Activated CD4-positive, alpha-beta T cell treated with anti-CD3 and anti-CD28 coated beads, Interleukin-2, amount 50 U/mL, for 24 hours (primary cell): ENCODE results near the gene LRMDA.
"Not testable (repeated sequence)": the region's sequence is repeated elsewhere in the genome, so short reads cannot be mapped to it uniquely, and the experiment has no call there.

Source experiments
- DNase-seq, 2 donors: peaks; one replicate each; pipeline ENCODE4 v3.0.0-alpha.2; 2020; ENCODE audit warnings: low read depth in 1 of 2, low spot score in 1 of 2

LRMDA gene

GRCh38 chr10:76509446-76509845 lies 1078.0 kb downstream of the LRMDA start:
- DNase-seq, result no peak

- no peak for DNase-seq
These were observed 1082.9 kb downstream of the LRMDA start for GRCh38 chr10:76514321-76514720.

GRCh38 chr10:76514869-76515268 lies 1083.4 kb downstream of the LRMDA start:
- DNase-seq, result no peak

- DNase-seq, result no peak
These were observed 1091.1 kb downstream of the LRMDA start for GRCh38 chr10:76522547-76522946.

- DNase-seq, result no peak
These were observed 1091.8 kb downstream of the LRMDA start for GRCh38 chr10:76523246-76523645.

- DNase-seq, result no peak
These were observed 1092.4 kb downstream of the LRMDA start for GRCh38 chr10:76523791-76524351.

- DNase-seq, result not testable (repeated sequence)
These were observed 1095.4 kb downstream of the LRMDA start for GRCh38 chr10:76526833-76527232.

- DNase-seq, result no peak
These were observed 1108.9 kb downstream of the LRMDA start for GRCh38 chr10:76540331-76540730.

- DNase-seq, result no peak
These were observed 1109.4 kb downstream of the LRMDA start for GRCh38 chr10:76540786-76541185.

GRCh38 chr10:76541852-76542251 lies 1110.4 kb downstream of the LRMDA start:
- no peak for DNase-seq

- no peak for DNase-seq
These were observed 1111.0 kb downstream of the LRMDA start for GRCh38 chr10:76542307-76542930.

GRCh38 chr10:76543655-76544054 lies 1112.2 kb downstream of the LRMDA start:
- DNase-seq, result no peak

GRCh38 chr10:76544789-76545188 lies 1113.4 kb downstream of the LRMDA start:
- no peak for DNase-seq

- no peak for DNase-seq
These were observed 1115.0 kb downstream of the LRMDA start for GRCh38 chr10:76546411-76546810.

- peak; percentile 4 to 25 for DNase-seq
These were observed 1116.0 kb downstream of the LRMDA start for GRCh38 chr10:76547352-76547972.

GRCh38 chr10:76548716-76549115 lies 1117.3 kb downstream of the LRMDA start:
- no peak for DNase-seq

- DNase-seq, result no peak
These were observed 1117.7 kb downstream of the LRMDA start for GRCh38 chr10:76549171-76549570.

GRCh38 chr10:76550806-76551205 lies 1119.4 kb downstream of the LRMDA start:
- DNase-seq, result no peak

- DNase-seq, result no peak
These were observed 1120.9 kb downstream of the LRMDA start for GRCh38 chr10:76552091-76552873.

GRCh38 chr10:76553263-76554032 lies 1122.0 kb downstream of the LRMDA start:
- no peak for DNase-seq

GRCh38 chr10:76554033-76554408 lies 1122.6 kb downstream of the LRMDA start:
- DNase-seq, result no peak
